HepG2 (cell line): ENCODE measurements around the gene RNF5. TPM values are rescaled to one million over a fixed set of nuclear protein-coding genes. Genes with fewer than 3 reads are reported as not detected.

ENCODE experiments used
- ARNTL ChIP-seq: sonication (generic); formaldehyde crosslinking; IDR thresholded peaks from 2 replicates; pipeline ENCODE4 v1.4.0; 2020; ENCODE audit warnings: mild to moderate bottlenecking, missing genetic modification reagents
- CC2D1A ChIP-seq: sonication (generic); formaldehyde crosslinking; IDR thresholded peaks from 2 replicates; pipeline ENCODE4 v1.8.1; 2023; ENCODE audit warnings: mild to moderate bottlenecking, missing genetic modification reagents
- GABPB1 ChIP-seq: IDR thresholded peaks from 2 replicates; pipeline ENCODE4 v1.6.1; 2016; ENCODE audit warnings: mild to moderate bottlenecking, missing genetic modification reagents, moderate library complexity, missing compliant biosample characterization
- HMG20B ChIP-seq: conservative IDR thresholded peaks from 2 replicates; pipeline ENCODE4 v1.6.1; 2016; ENCODE audit warnings: missing genetic modification reagents, missing compliant biosample characterization
- MAF1 ChIP-seq: sonication (generic); formaldehyde crosslinking; IDR thresholded peaks from 2 replicates; pipeline ENCODE4 v1.5.0; 2020; ENCODE audit warnings: missing genetic modification reagents, borderline replicate concordance
- NFKB2 ChIP-seq: sonication (generic); formaldehyde crosslinking; IDR thresholded peaks from 2 replicates; pipeline ENCODE4 v1.4.0; 2020; ENCODE audit warnings: missing genetic modification reagents, borderline replicate concordance
- SAFB2 ChIP-seq: sonication (generic); formaldehyde crosslinking; IDR thresholded peaks from 2 replicates; pipeline ENCODE4 v1.5.1; 2020; ENCODE audit warnings: missing genetic modification reagents, low read depth, mild to moderate bottlenecking, borderline replicate concordance
- SMARCE1 ChIP-seq: fragments of 450-650 bp; IDR thresholded peaks from 2 replicates; pipeline ENCODE4 v1.6.1; 2017; ENCODE audit warnings: borderline replicate concordance
- SNAPC4 ChIP-seq: sonication (generic); formaldehyde crosslinking; IDR thresholded peaks from 2 replicates; pipeline ENCODE4 v1.4.0; 2020; ENCODE audit warnings: mild to moderate bottlenecking, missing genetic modification reagents
- SOX6 ChIP-seq, 2 experiments: fragments of 450-650 bp in 1 of 2; sonication (generic) in 1 of 2; formaldehyde crosslinking in 1 of 2; IDR thresholded peaks; 2 replicates each; pipeline versions ENCODE4 v1.4.0 to v1.6.1; 2017 to 2020; ENCODE audit warnings: antibody characterized with exemption in 1 of 2, mild to moderate bottlenecking in 1 of 2, missing genetic modification reagents in 1 of 2
- TARDBP ChIP-seq: sonication (generic); formaldehyde crosslinking; IDR thresholded peaks from 2 replicates; pipeline ENCODE4 v1.8.0; 2022; ENCODE audit warnings: mild to moderate bottlenecking, missing genetic modification reagents
- ZBTB39 ChIP-seq: sonication (generic); formaldehyde crosslinking; IDR thresholded peaks from 2 replicates; pipeline ENCODE4 v1.5.0; 2020; ENCODE audit warnings: missing genetic modification reagents
- ZFP1 ChIP-seq: IDR thresholded peaks from 2 replicates; pipeline ENCODE4 v1.6.1; 2016
- ZNF468 ChIP-seq: sonication (generic); formaldehyde crosslinking; IDR thresholded peaks from 2 replicates; pipeline ENCODE4 v1.8.0; 2022; ENCODE audit warnings: mild to moderate bottlenecking, moderate library complexity, missing genetic modification reagents
- ZNF496 ChIP-seq: sonication (generic); formaldehyde crosslinking; IDR thresholded peaks from 2 replicates; pipeline ENCODE4 v1.8.1; 2023; ENCODE audit warnings: mild to moderate bottlenecking, moderate library complexity, missing genetic modification reagents; ENCODE audit not compliant: insufficient replicate concordance
- ZNF549 ChIP-seq: sonication (generic); formaldehyde crosslinking; IDR thresholded peaks from 2 replicates; pipeline ENCODE4 v1.5.0; 2020; ENCODE audit warnings: missing genetic modification reagents
- ZNF839 ChIP-seq: sonication (generic); formaldehyde crosslinking; IDR thresholded peaks from 2 replicates; pipeline ENCODE4 v1.4.0; 2020; ENCODE audit warnings: missing genetic modification reagents, mild to moderate bottlenecking, borderline replicate concordance
- polyA plus RNA-seq, 8 experiments: library from polyadenylated mRNA; depleted of rRNA in 3 of 8; stranded (reverse) in 7 of 8; unstranded in 1 of 8; fragments of >200 nt; fragmentation: Illumina TruSeq in 4 of 8; extraction: Trizol in 4 of 8; gene quantifications; 2 replicates each; pipeline versions ENCODE4 v1.2.1 to v1.2.3, GENCODE V29; 2011 to 2016; ENCODE audit warnings: low read depth in 4 of 8, missing spikeins in 1 of 8, mixed read lengths in 1 of 8; ENCODE audit not compliant: insufficient read depth in 1 of 8
- total RNA-seq, 5 experiments: library from RNA; depleted of rRNA; stranded (reverse); fragments of >200 nt; fragmentation: Illumina TruSeq; extraction: Trizol; gene quantifications; 2 replicates each; pipeline ENCODE4 v1.2.3, GENCODE V29; 2016; ENCODE audit warnings: low read depth in 1 of 5
- TF ChIP-seq, protein P1 (sequence below): sonication (generic); formaldehyde crosslinking; IDR thresholded peaks from 2 replicates; pipeline ENCODE4 v1.8.0; 2022; ENCODE audit warnings: missing genetic modification reagents, mild to moderate bottlenecking, borderline replicate concordance
- TF ChIP-seq, protein P2 (sequence below): IDR thresholded peaks from 2 replicates; pipeline ENCODE4 v1.6.1; 2012; ENCODE audit warnings: low read depth, low read length, improper control_type of control experiment

RNF5 gene
- total and polyA plus RNA-seq, 2 of the 13 experiments (the other 11 are each of a cell fraction or from before 2014, with no cell fraction given), result 98.0 to 131 TPM

GRCh38 chr6:32175711-32176475 is 2.3 kb upstream of the RNF5 start, which contains the start of gene AGPAT1 (continued):
- TF ChIP-seq SNAPC4 (CRISPR knock-in tag) (no peak), ZNF496 (CRISPR knock-in tag) (no peak), ZNF468 (CRISPR knock-in tag) (no peak), ARNTL (peak; percentile 57; the same call in 1 of the 2 replicates), CC2D1A (CRISPR knock-in tag) (no peak), SMARCE1 (no peak), MAF1 (0 out of 2 replicates have a peak, but pooled peaks have one; percentile 63), ZNF839 (CRISPR knock-in tag) (no peak), ZNF549 (no peak), SAFB2 (CRISPR knock-in tag) (peak; percentile 56; the same call in 1 of the 2 replicates), HMG20B (no peak), ZBTB39 (CRISPR knock-in tag) (no peak), SOX6 (IDR thresholded peaks at IDR 0.05) (no peak), SOX6 (CRISPR knock-in tag; IDR thresholded peaks at IDR 0.05) (peak; percentile 42), ZFP1 (CRISPR knock-in tag) (peak; percentile 24; the same call in 1 of the 2 replicates), GABPB1 (CRISPR knock-in tag) (peak; percentile 94), TARDBP (CRISPR knock-in tag) (peak; percentile 45), NFKB2 (peak; percentile 89; the same call in 1 of the 2 replicates)
- TF ChIP-seq, protein P1, sequence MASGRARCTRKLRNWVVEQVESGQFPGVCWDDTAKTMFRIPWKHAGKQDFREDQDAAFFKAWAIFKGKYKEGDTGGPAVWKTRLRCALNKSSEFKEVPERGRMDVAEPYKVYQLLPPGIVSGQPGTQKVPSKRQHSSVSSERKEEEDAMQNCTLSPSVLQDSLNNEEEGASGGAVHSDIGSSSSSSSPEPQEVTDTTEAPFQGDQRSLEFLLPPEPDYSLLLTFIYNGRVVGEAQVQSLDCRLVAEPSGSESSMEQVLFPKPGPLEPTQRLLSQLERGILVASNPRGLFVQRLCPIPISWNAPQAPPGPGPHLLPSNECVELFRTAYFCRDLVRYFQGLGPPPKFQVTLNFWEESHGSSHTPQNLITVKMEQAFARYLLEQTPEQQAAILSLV (CRISPR knock-in tag), result peak; percentile 96; the same call in 1 of the 2 replicates
- TF ChIP-seq, protein P2, sequence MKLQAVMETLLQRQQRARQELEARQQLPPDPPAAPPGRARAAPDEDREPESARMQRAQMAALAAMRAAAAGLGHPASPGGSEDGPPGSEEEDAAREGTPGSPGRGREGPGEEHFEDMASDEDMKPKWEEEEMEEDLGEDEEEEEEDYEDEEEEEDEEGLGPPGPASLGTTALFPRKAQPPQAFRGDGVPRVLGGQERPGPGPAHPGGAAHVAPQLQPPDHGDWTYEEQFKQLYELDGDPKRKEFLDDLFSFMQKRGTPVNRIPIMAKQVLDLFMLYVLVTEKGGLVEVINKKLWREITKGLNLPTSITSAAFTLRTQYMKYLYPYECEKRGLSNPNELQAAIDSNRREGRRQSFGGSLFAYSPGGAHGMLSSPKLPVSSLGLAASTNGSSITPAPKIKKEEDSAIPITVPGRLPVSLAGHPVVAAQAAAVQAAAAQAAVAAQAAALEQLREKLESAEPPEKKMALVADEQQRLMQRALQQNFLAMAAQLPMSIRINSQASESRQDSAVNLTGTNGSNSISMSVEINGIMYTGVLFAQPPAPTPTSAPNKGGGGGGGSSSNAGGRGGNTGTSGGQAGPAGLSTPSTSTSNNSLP, result no peak
